GM18520 (cell line): ENCODE data around the gene TMEM269.
"Not testable (repeated sequence)": the region's sequence is repeated elsewhere in the genome, so short reads cannot be mapped to it uniquely, and the experiment has no call there.

Experiments used
- ATAC-seq: cut with Tn5 transposase; IDR thresholded peaks from one replicate; pipeline ENCODE4 v1.9.1; 2021; ENCODE audit not compliant: unreplicated experiment

TMEM269 gene

DNA sequence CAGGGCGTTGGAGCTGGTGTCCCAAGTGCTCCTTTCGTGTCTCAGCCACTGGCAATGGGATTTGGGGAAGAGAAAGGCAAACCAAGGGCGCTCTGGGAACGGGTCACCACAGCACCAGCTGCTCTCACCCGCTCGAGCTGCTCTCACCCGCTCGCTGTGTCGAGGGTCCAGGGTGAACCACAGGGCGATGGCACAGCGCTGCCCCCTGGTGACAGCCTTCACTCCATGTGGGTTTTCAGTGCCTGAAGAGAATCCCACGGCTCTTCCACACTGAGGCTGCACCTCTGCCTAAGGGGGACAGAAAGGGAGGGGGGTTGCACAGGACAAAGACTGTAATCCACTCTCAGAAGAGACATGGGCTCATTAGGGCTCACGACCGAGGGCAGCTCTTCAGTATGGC, 37.7 kb upstream of the TMEM269 start:
- no peak for ATAC-seq

DNA sequence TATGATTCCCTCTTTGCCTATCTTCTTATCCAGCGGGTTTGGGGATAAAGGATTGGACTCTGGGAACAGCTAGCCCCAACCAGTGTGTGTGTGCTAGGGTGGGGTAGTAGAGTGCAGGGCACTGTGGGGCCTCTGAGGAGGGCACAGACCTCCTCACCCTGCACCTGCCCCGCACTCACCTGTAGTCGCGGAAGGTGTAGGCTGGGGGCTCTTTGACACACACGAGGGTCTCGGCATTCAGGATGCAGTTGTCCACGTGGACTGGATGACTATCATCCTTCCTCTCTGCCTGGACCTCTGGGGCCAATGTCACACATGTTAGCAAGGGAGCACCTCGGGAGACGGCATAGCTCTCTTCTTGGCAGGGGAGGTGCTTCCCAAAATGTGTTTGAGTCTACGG, 36.8 kb upstream of the TMEM269 start:
- no peak for ATAC-seq

DNA sequence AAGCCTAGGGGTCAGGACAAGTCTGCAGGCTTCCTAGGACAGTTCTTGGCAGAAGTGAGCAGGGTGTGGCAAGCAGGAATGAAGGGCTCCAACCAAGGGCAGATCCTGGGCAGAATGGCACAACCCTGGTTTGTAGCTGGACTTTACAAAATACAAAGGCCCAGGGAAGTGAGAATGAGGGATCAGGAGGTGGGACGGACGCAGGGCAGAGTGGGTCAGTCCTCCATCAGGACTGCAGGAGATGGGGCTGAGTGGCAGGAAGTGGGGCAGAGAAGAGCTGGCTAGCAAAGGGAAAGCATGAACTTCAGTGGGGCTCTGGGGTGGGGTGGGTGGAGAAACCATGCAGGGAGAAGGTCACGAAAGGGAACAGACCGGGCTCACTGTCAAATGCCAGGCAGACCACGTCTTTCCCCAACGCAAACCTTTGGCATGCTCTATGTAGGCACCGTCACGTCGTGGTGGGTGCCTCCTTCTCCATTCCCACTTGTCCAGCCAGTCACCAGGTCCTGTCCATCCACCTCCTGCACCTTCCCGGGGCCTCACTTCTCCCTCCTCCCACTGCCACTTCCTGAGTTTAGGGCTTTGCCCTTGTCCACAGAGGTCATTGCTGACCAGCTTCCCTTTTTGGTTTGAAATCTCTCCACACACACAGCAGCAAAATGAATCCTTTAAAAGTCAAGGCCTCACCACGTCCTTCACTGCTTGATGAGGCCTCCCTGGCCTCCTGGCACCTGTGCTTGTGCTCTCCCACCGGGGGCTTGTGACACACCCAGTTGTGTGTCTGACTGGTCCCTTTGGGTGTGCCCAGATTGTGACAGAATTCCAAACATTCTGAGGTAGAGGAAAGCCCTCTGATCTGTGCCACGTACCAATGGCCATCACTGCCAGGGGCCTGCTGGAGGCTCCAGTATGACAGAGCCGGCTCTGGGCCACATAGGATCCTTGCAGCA, 36.1 kb upstream of the TMEM269 start:
- ATAC-seq = no peak

DNA sequence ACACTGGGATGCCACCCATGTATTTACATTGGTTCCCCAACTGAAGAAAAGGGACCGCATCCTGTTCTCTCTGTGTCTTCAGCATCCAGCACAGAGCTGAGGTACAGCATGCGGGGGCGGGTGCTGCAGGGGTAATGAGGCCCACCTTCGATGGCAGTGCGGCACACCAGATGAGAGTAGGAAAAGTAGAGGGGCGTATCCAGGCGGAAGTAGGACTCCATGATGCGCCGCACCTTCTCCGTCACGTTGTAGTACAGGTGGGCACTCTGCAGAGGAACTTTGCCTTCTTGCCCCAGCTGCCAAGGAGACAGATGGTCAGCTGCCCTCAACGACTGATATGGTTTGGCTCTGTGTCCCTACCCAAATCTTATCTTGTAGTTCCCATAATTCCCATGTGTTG, 34.8 kb upstream of the TMEM269 start:
- ATAC-seq = no peak

DNA sequence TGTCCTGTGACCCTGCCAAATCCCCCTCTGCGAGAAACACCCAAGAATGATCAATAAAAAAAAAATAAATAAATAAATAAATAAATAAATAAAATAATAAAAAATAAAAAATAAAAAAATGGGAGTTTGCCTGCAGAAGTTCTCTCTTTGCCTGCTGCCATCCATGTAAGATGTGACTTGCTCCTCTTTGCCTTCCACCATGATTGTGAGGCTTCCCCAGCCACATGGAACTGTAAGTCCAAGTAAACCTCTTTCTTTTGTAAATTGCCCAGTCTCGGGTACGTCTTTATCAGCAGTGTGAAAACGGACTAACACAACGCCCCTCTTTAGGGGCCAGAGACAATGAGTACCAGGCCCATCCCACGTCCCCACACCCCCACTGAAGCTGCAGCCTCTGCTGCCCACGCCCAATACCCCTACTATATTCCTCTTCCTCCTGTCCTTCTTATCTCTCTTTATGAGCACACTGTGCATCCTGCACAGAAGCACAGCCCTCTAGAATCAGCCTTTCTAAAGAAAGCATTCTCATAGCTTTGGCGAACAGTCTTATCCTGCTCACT, 33.2 kb upstream of the TMEM269 start:
- not testable (repeated sequence) for ATAC-seq

DNA sequence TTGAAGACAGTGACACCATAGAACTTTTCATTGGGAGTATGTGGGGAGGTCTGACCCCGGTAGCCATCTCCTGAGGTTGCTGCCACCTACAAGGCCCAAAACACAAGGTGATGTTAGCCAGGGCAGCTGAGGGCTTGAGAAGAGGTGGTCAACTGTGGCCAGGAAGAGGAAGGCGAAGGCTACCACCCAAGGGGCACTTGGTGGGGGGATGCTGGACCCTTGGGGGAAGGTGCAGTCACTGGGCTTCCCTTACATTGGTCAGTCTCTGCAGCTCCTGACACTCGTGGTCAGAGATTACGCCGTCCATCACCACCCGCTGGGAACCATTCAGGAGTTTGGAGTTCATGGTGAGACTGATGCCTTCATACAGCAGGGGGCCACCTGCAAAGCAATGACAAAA, 32.5 kb upstream of the TMEM269 start:
- no peak for ATAC-seq

DNA sequence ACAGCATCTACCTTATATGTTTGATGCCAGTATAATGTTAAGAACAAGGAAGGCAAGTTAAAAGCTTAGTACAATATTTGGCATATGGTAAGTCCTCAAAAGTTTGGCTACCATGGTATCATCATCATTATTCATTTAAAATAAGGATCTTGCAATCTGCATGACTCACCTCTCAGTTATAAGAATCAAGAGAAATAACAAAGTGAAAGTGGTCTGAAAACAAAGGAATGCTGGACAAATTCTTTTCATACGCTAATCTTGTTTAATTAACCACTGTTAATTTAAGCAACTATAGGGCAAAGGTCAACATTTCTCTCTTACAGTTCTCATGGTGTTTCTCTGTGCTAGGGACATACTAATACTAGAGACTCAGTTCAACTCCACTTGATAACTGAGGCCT, 31.7 kb upstream of the TMEM269 start:
- no peak for ATAC-seq

DNA sequence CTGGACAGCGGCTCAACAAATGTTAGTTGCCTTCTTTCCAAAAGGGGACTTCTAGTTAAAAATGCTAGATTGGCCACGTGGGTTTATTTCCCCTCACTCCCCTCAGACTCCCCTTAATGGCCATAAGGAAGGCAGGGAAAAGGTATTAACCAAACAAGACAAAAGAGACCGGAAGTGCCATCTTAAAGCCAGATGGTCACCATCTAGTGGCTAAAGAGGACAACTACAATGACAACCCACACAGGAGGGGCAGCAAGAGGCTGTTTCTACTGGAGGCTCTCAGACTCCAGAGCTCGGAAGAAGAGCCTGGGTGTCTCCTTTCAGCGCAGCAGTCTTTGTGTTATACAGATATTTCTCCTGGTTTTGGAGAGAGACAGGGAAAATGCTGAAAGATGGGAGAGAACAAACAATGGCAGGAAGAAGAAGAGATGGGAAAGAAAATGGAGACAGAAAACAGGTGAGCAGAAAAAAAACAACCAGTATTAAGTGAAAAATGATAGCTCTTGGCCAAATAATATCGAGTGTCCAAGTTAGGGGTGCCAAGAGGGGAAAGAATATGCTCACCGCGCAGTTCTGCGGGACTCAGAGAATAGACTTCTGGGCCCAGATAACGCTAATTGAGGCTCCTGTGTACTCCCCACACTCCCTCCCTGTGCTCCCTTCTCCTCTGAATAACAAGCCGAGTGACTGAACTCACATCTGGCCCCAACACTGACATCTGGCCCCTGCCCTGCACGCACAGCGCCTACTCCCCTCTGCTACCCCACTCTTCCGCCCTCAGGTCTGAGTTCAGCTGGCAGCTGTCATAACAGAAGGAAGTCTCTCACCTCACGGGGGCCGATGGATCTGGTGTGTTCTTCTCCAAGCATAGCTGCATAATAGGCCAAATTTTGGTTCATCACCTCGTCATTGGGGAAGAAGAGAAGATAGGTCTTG, 27.6 kb upstream of the TMEM269 start:
- no peak for ATAC-seq

DNA sequence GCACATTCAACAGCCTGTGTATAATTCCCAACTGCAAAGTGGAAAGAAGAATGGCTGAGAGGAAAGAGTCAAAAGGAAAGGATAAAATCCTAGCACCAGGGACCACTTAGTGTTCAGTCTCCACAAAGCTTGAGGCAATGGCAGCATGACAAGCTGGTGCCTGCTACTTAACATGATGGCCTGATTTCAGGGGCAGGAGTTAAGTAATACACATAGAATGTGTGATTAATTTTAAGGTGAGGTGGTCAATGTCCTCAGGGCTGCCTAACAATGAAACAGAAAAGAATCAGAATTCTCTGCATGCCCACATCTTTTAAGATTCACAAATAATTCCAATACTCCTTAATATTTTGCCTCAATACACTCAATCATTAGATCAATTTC, 26.9 kb upstream of the TMEM269 start:
- no peak for ATAC-seq

DNA sequence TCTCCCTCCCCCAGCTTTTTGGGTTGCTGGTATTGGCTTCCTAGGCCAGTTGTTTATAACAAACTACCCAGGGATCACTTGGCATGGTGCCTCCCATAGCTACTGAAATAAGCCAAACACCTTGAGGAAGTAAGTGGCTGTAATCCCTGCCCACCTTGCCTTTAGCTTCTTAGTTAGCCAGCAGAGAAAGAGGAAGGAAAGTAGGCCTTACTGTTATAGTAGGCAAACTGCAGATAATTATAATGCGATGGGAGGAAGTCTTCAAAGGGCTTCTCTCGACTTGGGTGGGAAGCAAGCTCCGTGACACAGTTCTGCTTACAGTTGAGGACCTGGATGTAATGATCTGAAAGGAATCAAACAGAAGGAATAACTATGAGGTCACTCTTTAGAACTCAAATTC, 26.1 kb upstream of the TMEM269 start:
- no peak for ATAC-seq

DNA sequence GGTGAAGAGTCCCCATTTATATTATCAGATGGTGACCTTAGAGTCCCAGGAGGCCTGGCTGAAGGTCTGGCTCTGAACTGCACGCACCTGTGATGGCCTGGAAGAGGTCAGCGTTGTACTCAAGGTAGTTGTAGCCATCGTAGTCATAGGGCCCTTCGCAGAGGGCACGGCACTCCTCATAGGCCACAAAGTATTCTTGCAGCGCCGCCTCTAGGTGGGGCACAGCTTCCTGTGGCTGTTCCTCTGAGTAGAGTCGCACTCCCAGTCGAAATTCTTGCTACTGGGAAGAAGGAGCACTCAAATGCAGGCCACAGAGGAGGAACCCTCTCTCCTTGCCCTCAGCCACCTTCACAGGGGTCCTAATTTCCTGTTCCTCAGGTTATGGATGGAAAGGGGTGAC, 25.7 kb upstream of the TMEM269 start:
- ATAC-seq = no peak

DNA sequence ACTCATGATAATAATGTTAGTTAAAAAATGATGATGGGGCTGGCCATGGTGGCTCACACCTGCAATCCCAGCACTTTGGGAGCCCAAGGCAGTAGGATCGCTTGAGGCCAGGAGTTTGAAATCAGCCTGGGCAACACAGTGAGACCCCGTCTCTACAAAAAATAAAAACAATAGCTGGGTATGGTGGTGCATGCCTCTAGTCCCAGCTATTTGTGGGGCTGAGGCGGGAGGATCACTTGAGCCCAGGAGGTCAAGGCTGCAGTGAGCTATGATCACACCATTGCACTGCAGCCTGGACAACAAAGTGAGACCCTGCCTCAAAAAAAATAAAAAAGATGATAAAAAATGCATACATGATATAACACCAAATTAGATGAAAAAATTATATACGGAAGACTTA, 23.2 kb upstream of the TMEM269 start:
- no peak for ATAC-seq

DNA sequence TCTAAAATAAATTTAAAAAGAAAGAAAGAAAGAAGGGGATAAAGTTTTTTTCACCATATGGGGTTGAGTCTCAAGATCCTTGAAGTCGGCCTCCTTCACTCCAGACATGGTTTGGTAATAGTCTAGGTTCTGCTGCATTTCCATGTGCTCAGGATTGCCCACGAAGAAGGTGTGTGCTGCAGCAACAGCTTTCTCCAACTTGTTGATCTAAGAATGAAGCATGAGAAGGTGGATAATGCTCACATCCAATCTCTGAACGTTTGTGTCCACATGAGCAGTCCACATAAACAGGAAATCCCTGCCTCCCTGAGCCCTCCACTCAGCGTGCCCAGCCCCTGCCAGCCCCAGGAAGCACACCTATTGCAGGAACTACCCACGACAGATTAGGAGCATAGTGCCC, 22.5 kb upstream of the TMEM269 start:
- no peak for ATAC-seq

DNA sequence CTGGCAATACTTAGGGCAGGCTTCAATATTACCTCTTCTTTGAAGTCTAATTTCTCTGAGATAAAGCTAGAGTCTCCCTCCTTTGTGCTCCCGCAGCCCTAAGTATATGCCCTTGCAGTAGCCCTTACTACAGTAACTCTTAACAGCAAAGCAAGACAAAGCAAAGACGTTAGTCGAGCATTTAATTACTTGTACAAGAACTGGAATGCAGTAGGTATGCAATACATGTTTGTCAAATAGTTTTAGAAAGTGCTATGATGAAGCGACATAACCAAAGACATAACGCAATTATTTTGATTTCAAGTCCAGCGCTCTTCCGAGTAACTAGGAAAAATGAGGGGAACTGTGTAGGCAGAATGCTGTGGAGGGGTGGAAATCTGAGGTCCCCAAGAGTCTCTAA, 19.5 kb upstream of the TMEM269 start:
- ATAC-seq = no peak

DNA sequence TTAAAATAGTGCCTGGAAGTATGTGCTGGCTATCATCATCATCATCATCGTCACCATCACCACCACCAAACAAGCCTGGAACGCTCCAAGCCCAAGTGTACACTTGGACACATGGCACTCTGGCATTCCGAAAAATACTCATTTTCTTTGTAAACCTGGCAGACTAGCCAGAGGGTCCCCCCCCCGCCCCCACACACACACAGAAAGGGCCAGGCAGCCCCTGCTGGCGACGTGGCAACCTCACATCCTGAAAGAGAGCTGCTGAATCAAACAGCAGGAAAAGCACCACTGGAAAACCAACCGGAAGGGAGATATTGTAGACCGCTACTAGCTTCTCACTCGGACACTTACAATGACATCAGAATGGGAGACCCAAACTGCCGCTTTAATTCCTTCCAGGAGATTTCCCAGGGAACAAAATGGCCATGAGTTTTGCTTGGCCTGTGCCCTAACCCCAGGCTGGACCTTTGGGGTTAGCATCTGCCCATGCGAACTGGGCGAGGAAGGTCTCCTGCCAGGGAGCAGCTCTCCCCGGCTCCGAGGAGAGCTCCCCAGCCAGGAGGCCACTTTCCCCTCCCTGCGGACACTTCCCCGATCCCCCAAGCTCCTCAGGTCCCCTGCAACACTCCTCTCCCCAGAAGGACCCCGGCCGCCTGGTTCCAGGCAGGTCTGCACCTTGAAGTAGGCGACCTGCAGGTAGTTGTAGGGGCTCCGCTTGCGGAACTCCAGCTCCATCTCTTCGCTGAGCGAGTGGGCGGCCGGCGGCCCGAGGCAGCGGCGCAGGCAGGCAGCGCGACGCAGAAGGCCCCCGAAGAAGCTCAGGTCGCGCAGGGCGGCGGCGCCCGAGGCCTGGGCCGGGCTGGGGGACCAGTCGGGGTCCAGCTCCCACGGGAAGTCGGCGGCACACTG, 18.7 kb upstream of the TMEM269 start:
- ATAC-seq = no peak

DNA sequence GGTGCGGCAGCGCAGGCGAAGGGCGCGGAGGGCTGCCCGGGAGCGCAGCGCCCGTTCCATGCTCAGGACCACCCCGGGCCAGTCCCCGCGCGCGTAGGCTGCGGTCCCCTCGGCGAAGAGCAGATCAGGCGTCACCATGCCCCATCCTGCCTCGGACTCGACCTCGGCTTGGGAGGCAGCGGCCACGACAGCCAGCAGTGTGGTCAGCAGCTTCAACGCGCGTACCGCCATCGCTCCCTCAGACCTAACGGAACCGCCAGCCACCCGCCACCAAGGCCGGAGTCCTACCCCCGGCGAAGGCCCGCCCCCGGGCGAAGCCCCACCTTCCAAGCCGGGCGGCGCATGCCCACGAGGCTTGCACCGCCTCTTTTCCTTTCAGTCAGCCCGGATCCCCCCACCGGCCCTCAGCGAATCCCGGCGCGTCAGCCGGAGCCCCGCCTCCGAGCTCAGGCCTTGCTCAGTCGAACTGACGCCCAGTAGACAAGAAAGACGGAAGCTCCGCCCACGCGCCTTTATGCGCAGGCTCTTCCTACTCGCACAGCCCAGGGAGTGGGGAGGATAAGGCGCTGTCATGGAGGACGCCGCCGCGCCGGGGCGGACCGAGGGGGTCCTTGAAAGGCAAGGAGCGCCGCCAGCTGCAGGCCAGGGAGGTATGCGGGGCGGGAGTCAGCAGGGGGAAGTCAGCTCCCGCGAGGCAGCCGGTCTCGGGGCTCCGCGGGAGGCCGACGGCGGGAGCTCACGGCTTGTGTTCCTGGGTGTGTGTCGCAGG, 17.9 kb upstream of the TMEM269 start, which contains the start of the genes C1orf50 and P3H1:
Gene C1orf50, plus strand, starts transcription at position 509 of the 769 bp plus-strand sequence. Its CDS starts 63 bp downstream, at position 572.
Gene P3H1, minus strand, starts transcription at position 288 of the 769 bp plus-strand sequence. Its CDS starts 57 bp downstream, at position 231.
- peak; percentile 83 for ATAC-seq

DNA sequence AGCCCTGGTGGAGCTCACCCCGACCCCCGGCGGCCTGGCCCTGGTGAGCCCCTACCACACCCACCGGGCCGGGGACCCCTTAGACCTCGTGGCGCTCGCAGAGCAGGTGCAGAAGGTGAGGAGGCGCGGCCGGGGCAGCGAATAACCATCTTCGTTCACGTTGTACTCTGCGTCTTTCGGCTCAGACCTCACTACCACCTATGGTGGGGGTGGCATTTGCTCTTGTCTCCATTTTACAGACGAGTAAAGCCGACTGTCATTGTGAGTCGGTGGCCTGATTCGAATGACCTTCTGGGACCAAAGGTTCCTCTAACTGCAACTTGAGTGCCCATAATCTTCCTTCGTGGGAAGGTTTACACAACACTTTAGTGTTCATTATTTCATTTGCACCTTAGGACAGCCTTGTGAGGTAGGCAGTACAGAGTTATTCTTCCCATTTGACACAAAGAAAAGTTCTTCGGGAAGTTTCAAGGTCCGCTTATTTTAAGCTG, 17.2 kb upstream of the TMEM269 start:
- ATAC-seq = peak; percentile 2

DNA sequence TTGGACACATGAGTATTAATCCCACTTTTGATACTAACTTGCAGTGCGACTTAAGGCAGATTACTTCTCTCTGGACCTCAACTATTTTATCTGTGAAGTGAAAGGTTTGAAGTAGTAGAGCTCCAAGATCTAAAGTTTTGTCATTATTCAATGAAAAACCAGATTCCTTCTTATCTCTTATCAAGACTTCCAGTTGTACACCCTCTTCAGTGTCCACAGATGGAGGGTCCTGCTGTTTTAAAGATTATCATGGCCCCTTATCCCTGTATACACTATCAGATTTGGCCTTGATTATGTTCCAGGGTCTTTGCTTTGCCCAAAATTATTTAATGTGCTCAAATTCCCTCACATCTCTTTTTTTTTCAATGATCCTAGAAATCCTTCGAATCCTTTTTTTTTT, 16.6 kb upstream of the TMEM269 start:
- ATAC-seq = no peak

DNA sequence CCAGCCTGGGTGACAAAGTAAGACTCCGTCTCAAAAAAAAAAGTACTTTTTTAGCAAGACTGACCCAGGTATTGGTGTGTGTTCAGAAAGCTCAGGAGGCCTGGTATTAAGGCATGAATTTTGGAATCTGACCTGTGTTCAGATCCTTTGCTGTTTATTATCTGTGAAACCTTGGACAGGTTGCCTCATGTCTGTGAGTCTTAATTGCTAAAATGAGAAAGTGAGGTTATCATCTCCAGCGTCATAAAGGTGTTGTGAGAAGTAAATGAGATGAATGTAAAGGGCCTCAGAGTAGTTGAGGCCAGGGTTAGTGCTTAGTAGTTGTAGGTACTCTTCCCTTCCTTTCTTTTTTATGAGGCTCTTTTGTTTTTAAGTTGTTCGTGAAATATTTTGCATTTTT, 15.0 kb upstream of the TMEM269 start:
- ATAC-seq = no peak
